ENCODE results near the gene TXNDC16. TPM values are rescaled to one million over a fixed set of nuclear protein-coding genes. Genes with fewer than 3 reads are reported as not detected.

TXNDC16 gene
- total RNA-seq, 2 experiments from 2014 or later = 21.6 to 26.5 TPM

DNA sequence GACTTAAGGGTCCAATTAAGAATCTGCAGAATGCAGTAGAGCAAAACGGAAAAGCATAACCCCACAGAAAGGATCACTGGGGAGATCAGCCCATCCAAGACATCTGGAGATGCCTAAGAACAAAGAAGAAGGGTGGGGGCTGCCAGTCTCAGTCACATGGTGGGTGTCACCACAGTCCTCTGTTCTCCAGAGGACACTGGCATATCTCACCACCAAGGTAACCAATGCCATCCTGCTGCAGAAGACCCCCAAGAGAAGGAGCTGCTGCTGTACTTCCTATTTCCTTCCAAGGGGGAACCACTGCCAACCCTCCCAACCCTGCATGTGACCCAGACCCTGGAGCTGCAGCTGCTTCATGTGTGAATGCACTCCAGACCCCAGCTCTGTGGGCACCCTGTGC, 147.0 kb downstream of the TXNDC16 start:
- no peaks in the 10 kb centered on the region for H3K79me2 ChIP-seq (ENCODE audit: insufficient read depth, low read depth, low read length)
- no peak overlapping the region for H3K4me3 ChIP-seq (ENCODE audit: low read depth, low read length, poor library complexity, severe bottlenecking)
- no peaks in the 10 kb centered on the region for H3K9me3 ChIP-seq (ENCODE audit: low read length)
- no peaks in the 10 kb centered on the region for H3K4me1 ChIP-seq (ENCODE audit: insufficient read depth, low read length, poor library complexity, severe bottlenecking)
- no peak for DNase-seq (ENCODE audit: low spot score)
- H4K20me1 ChIP-seq (ENCODE audit: insufficient read depth, low read length) = no peaks in the 10 kb centered on the region
- intact Hi-C loops (cut with micrococcal nuclease; ENCODE audit: unreplicated experiment) = no loop called here
- ChIA-PET POLR2A (interaction anchor here (1.0 to 1.8 kb wide), 2 partner anchors 8 to 42 kb away, joined by 4 to 5 read pairs; no protein-coding TSS in a partner anchor), CTCF (ENCODE audit: unreplicated experiment) (no interaction called here)
- no peak overlapping the region for H3K4me2 ChIP-seq (ENCODE audit: low read length)
- no TSS peak for BruUV-seq (replicated peaks)
- no peaks in the 10 kb centered on the region for H3K36me3 ChIP-seq (ENCODE audit: insufficient read depth, low read length)
- no peak overlapping the region for H2AFZ ChIP-seq (ENCODE audit: low read length)
- H3K9me2 ChIP-seq (ENCODE audit: insufficient read depth, low read length) = no peaks in the 10 kb centered on the region
- no peak for TF ChIP-seq EZH2phosphoT487 (IDR thresholded peaks at IDR 0.05; ENCODE audit: borderline replicate concordance, low read depth, low read length)
- TF ChIP-seq, protein P1, sequence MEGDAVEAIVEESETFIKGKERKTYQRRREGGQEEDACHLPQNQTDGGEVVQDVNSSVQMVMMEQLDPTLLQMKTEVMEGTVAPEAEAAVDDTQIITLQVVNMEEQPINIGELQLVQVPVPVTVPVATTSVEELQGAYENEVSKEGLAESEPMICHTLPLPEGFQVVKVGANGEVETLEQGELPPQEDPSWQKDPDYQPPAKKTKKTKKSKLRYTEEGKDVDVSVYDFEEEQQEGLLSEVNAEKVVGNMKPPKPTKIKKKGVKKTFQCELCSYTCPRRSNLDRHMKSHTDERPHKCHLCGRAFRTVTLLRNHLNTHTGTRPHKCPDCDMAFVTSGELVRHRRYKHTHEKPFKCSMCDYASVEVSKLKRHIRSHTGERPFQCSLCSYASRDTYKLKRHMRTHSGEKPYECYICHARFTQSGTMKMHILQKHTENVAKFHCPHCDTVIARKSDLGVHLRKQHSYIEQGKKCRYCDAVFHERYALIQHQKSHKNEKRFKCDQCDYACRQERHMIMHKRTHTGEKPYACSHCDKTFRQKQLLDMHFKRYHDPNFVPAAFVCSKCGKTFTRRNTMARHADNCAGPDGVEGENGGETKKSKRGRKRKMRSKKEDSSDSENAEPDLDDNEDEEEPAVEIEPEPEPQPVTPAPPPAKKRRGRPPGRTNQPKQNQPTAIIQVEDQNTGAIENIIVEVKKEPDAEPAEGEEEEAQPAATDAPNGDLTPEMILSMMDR (conservative IDR thresholded peaks at IDR 0.05; ENCODE audit: low read length) = no peak
- no peak overlapping the region for H3K27ac ChIP-seq (ENCODE audit: low read depth, low read length, poor library complexity, severe bottlenecking)

DNA sequence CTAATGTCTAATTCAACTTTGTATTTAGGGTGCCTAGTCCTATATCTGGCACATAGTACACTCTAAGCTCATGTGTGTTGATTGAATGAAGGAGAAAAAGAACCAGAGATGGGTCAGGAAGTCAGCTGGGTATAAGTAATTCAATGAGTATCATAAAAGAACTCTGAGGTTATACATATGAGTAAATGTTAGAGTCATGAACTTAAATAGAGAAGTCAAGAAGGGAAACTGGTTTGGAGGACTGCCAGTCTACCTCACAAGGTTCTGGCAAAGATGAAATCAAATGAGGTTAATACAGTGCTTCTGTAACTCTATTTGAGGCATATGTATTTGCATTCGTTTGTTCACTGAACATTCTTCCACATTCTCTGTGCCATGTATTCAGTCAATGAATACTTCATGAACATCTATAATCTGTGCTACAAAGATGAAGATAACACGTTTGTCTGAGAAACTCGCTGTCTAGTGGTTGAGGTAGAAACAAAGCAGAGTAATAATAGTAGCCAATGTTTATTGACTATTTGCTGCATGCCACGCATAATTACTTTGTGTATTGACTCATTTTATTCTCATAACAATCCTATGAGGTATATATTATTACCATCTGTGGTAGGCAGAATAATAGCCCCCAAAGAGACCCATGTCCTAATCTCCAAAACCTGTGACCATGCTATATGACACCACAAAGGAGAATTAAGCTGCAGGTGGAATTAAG, 149.3 kb downstream of the TXNDC16 start:
- Histone ChIP-seq H3K4me1 (ENCODE audit: insufficient read depth, low read length, poor library complexity, severe bottlenecking) (no peaks in the 10 kb centered on the region), H2AFZ (ENCODE audit: low read length) (no peak overlapping the region), H3K9me2 (ENCODE audit: insufficient read depth, low read length) (no peaks in the 10 kb centered on the region), H3K27ac (ENCODE audit: low read depth, low read length, poor library complexity, severe bottlenecking) (no peak overlapping the region), H3K4me2 (ENCODE audit: low read length) (no peak overlapping the region), H3K36me3 (ENCODE audit: insufficient read depth, low read length) (no peaks in the 10 kb centered on the region), H3K9me3 (ENCODE audit: low read length) (no peaks in the 10 kb centered on the region), H3K79me2 (ENCODE audit: insufficient read depth, low read depth, low read length) (no peaks in the 10 kb centered on the region), H3K4me3 (ENCODE audit: low read depth, low read length, poor library complexity, severe bottlenecking) (no peak overlapping the region), H4K20me1 (ENCODE audit: insufficient read depth, low read length) (no peaks in the 10 kb centered on the region)
- no TSS peak for BruUV-seq (replicated peaks)
- POLR2A ChIA-PET = interaction anchor here (0.6 to 1.0 kb wide), 2 partner anchors 9 to 22 kb away, joined by 3 read pairs; no protein-coding TSS in a partner anchor
- intact Hi-C loops (cut with micrococcal nuclease; ENCODE audit: unreplicated experiment) = no loop called here
- TF ChIP-seq, protein P1 (conservative IDR thresholded peaks at IDR 0.05; ENCODE audit: low read length) = no peak
- no peak for TF ChIP-seq EZH2phosphoT487 (IDR thresholded peaks at IDR 0.05; ENCODE audit: borderline replicate concordance, low read depth, low read length)
- CTCF ChIA-PET (ENCODE audit: unreplicated experiment) = no interaction called here
- DNase-seq (ENCODE audit: low spot score) = no peak

DNA sequence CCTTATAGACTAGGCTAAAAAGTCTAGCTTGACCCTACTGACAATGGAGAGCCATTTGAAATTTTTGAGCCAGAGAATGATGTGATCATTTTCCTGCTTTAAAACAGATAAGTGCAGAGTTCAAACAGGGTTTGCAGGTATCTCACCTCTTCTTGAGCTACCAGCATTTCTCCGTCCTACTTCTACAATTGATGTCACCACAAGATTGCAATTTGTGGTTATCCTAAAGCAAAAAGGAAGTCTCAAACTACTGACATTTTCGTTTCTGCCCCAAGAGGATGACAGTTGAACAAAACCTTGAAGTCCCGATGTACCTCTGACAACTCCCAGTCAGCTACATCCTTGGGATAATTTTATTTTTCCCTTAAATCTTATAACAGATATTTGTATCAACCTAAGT, 151.5 kb downstream of the TXNDC16 start:
- ChIA-PET CTCF (ENCODE audit: unreplicated experiment) (no interaction called here), POLR2A (interaction anchor here (1.4 kb wide), 1 partner anchor 44 kb away, joined by 4 read pairs; no protein-coding TSS in a partner anchor)

More for the DNA sequence above, 151.5 kb downstream of the TXNDC16 start:
- Histone ChIP-seq H2AFZ (ENCODE audit: low read length) (no peak overlapping the region), H3K4me2 (ENCODE audit: low read length) (no peak overlapping the region), H3K4me3 (ENCODE audit: low read depth, low read length, poor library complexity, severe bottlenecking) (no peak overlapping the region), H3K79me2 (ENCODE audit: insufficient read depth, low read depth, low read length) (no peaks in the 10 kb centered on the region), H3K9me3 (ENCODE audit: low read length) (no peaks in the 10 kb centered on the region), H4K20me1 (ENCODE audit: insufficient read depth, low read length) (no peaks in the 10 kb centered on the region), H3K4me1 (ENCODE audit: insufficient read depth, low read length, poor library complexity, severe bottlenecking) (no peaks in the 10 kb centered on the region), H3K36me3 (ENCODE audit: insufficient read depth, low read length) (no peaks in the 10 kb centered on the region), H3K27ac (ENCODE audit: low read depth, low read length, poor library complexity, severe bottlenecking) (no peak overlapping the region), H3K9me2 (ENCODE audit: insufficient read depth, low read length) (no peaks in the 10 kb centered on the region)
- BruUV-seq (replicated peaks) = no TSS peak
- DNase-seq (ENCODE audit: low spot score) = no peak
- intact Hi-C loops (cut with micrococcal nuclease; ENCODE audit: unreplicated experiment) = no loop called here
- TF ChIP-seq EZH2phosphoT487 (IDR thresholded peaks at IDR 0.05; ENCODE audit: borderline replicate concordance, low read depth, low read length) = no peak
- TF ChIP-seq, protein P1 (conservative IDR thresholded peaks at IDR 0.05; ENCODE audit: low read length) = no peak

All from OCI-LY7 (cell line).